ENCODE measurements around the gene AQP3.
"Not testable (repeated sequence)": the region's sequence is repeated elsewhere in the genome, so short reads cannot be mapped to it uniquely, and the experiment has no call there.

The AQP3 gene

GRCh38 chr9:33446946-33447798, at the start of gene AQP3:
TSS of gene AQP3 (minus strand) at chr9:33447593. CDS start at chr9:33447530, 63 bp downstream.
- FAIRE-seq = no peak

GRCh38 chr9:33493819-33494218, 46.4 kb upstream of the AQP3 start:
- FAIRE-seq; DNase-seq (ENCODE audit: insufficient read length, low spot score): not testable (repeated sequence)

More at GRCh38 chr9:33446946-33447798, at the start of gene AQP3:
- DNase-seq (ENCODE audit: insufficient read length, low spot score) = peak; percentile 44

GRCh38 chr9:33489066-33489465, 41.7 kb upstream of the AQP3 start:
- DNase-seq (ENCODE audit: insufficient read length, low spot score) (no peak), FAIRE-seq (no peak)

GRCh38 chr9:33485312-33485711, 37.9 kb upstream of the AQP3 start:
- FAIRE-seq; DNase-seq (ENCODE audit: insufficient read length, low spot score): not testable (repeated sequence)

GRCh38 chr9:33480976-33481375, 33.6 kb upstream of the AQP3 start:
- DNase-seq (ENCODE audit: insufficient read length, low spot score) = no peak
- no peak for FAIRE-seq

- no peak for FAIRE-seq
These were observed 32.7 kb upstream of the AQP3 start for GRCh38 chr9:33480106-33480505.

DNA sequence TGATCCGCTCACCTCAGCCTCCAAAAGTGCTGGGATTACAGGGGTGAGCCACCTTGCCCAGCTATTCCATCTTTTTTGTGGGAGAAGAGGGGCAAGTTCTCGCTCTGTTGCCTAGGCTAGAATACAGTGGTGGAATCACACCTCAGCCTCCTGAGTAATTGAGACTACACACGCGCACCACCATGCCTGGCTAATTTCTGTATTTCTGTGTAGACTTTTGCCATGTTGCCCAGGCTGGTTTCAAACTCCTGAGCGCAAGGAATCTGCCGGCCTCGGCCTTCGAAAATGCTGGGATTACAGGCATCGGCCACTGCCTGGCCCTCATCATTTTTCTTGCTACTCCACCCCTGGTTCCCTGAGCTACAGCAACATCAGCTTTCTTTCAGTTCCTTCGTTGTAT, 29.1 kb upstream of the AQP3 start:
- no peak for DNase-seq (ENCODE audit: insufficient read length, low spot score)

More at GRCh38 chr9:33480106-33480505, 32.7 kb upstream of the AQP3 start:
- no peak for DNase-seq (ENCODE audit: insufficient read length, low spot score)

DNA sequence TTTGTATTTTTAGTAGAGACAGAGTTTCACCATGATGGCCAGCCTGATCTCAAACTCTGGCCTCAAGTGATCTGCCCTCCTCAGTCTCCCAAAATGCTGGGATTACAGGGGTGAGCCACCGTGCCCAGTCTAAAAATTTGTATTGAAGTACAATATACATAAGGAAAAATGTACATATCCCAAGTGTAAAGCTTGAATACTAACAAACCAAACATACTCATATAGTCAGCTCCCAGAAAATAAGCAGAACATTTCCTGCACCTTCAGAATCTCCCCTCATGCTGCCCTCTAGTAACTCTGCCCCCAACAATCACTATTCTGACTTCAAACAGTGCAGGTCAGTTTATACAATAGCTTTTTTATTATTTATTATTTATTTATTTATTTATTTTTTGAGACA, 28.0 kb upstream of the AQP3 start:
- DNase-seq (ENCODE audit: insufficient read length, low spot score) (no peak), FAIRE-seq (no peak)

More for the DNA sequence above, 29.1 kb upstream of the AQP3 start:
- no peak for FAIRE-seq

DNA sequence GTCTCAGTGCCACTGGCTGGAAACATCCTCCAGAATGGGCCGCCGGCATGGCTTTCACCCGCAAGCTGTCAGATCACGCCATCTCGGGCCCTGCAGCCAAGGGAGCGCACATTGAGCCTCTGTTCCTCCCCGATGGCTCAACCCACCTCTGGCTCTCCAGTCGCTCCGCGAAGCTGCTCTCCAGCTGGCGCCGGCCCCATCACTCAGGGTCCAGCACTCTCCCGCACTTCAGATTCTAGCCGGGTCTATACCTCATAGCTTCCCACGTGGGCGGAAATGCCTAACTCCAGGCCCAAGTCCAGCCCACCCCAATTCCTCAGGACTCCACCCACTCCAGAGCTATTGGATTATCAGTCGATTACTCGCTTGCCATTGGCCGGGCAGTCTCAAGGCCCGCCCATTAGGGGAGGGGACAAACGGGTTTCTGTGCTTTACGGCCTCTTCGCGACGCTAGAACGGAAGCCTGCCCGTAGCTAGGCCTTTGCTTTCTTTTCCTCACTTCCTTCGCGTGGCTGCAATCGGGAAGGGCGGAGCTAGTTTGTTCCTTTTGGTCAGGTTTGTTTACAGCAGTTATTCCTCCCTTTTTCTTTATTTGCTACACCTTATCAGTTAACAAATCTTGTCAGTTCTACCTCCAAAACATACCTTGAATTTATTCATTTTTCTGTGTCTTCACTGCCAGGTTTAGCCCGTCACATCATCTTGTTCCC, 26.4 kb upstream of the AQP3 start, which contains the start of gene NOL6:
NOL6 (minus strand) TSS at position 282 of the 710 bp plus-strand sequence; CDS start at position 200, 82 bp downstream.
- DNase-seq (ENCODE audit: insufficient read length, low spot score) (peak; percentile 93), FAIRE-seq (peak; percentile 99)

DNA sequence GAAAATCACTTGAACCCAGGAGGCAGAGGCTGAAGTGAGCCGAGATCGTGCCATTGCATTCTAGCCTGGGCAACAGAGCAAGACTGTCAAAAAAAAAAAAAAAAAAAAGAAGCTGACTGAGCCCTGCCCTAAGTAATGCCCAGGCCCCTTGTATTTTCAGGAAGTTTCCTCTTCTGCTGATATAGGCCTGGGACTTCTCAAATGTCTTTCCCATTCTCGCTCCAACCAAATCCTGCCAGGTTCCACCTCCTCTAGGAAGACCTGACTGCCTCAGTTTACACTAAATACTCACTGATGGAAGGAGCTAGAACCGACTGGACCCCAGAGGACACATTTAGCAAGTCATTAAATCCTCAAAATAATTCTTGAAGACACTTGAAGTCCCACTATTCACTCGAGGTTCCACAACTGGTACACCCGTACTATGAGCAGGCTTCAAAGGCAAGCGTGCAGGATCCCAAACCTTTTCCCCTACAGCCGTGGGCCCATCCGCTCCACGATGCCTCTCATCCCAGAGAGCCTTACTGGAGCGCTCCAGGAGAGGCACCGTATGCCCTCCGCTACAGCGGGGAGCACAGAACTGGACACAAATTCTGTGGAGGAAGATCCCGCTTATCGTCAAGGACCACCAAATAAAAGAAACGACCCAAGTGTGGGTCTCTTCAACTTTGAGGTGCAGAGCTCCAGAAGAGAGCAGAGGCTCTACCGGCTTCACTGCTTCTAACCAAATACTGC, 25.7 kb upstream of the AQP3 start:
- DNase-seq (ENCODE audit: insufficient read length, low spot score) (no peak), FAIRE-seq (no peak)

DNA sequence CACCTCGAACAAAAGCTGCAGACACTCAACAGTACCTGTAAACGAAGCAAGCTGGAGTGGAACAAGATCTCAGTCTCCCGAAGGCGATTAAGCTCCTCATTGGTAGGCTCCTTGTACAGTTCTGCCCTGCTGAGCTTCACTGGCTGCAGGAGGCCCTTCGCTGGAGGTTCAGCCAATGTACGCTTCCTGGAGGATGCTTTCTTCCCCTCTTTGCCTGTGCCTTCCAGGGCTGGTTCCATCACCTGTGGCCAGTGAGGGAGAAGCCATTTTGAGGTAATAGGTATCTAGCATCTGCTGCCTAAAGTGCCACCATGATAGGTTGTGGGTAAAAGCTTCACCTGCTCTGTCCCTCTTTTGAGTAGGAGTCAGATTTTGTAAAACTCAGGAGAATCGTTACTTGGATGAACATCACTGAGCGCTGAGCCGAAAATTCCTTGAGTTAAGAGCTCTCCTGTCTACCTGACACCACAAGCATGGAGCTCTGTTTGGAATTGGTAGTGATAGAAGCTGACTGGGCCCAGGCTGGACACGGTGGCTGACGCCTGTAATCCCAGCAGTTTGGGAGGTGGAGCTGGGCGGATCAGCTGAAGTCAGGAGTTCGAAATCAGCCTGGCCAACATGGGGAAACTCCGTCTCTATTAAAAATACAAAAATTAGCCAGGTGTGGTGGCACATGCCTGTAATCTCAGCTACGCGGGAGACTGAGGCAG, 24.9 kb upstream of the AQP3 start:
- FAIRE-seq (no peak), DNase-seq (ENCODE audit: insufficient read length, low spot score) (no peak)

- no peak for FAIRE-seq
- DNase-seq (ENCODE audit: insufficient read length, low spot score) = no peak
These were observed 24.0 kb upstream of the AQP3 start for GRCh38 chr9:33471361-33471760.

DNA sequence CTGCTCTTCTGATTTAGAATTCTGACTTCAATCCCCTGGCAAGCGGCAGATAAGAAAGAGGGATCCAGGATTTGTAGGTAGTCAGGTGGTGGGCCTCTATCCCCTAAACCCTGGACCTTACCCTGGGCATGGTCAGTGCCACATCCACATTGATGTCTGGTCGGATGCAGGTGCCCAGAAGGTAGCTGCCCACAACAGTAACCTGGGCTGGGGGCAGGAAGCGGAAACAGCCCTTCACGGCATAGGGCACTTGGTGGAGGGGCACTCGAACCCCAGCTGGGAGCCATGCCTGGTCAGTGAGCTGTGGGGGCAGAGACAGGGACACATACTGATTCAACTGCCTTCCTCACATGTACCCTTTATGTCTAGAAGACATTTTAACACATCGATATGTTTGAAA, 22.5 kb upstream of the AQP3 start:
- no peak for FAIRE-seq
- no peak for DNase-seq (ENCODE audit: insufficient read length, low spot score)

- DNase-seq (ENCODE audit: insufficient read length, low spot score) (no peak), FAIRE-seq (no peak)
These were observed 21.6 kb upstream of the AQP3 start for GRCh38 chr9:33468797-33469621.

DNA sequence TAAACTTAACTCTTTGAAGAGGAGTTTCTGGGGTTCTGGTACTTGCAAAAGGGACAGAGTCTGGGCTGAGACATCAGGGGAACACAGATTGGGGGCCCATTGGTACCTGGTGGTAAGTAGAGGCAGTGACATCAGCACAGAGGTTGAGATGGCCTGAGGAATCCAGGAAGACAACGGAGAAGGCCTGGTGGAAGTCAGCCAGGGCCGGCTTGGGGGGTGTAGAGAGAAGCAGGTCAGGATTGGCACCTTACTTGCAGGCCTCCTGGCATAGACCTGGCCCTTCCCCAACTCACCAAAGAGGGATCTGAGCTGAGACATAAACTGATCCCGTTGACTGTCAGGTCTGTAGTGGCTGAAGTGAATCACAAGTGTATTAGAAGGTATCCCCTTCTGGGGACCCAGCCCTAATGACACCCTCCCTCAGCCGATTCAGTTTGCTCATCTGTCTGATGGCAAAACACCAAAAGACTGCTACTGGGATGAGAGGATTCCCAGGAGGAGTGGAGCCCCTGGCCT, 20.9 kb upstream of the AQP3 start:
- FAIRE-seq (no peak), DNase-seq (ENCODE audit: insufficient read length, low spot score) (no peak)

DNA sequence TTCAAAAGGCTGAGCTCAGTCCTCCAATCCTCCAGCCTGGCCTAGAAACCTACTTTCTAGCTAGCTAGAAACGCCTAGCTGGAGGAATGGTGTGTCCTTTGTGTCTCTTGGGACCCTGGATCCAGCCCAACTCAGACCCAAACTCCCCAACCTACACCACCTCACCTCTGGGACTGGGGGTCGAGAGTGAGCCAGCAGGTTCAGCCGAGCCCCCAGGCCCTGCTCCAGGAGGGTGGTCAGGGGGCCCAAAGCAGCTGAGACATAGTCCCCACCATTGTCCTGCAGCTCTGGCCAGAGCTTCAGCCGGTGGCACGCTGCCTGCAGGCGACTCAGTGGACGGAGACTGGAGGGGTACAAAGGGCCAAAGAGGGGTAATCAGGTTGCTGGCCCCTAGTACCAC, 20.1 kb upstream of the AQP3 start:
- no peak for FAIRE-seq

GRCh38 chr9:33466565-33467495, 19.4 kb upstream of the AQP3 start:
- peak; percentile 71 for FAIRE-seq
- DNase-seq (ENCODE audit: insufficient read length, low spot score) = peak; percentile 71

More for the DNA sequence above, 20.1 kb upstream of the AQP3 start:
- no peak for DNase-seq (ENCODE audit: insufficient read length, low spot score)

Measured in GM19239 (cell line).